Measurements from ENCODE around the gene SCD5.
"Not testable (repeated sequence)": the region's sequence is repeated elsewhere in the genome, so short reads cannot be mapped to it uniquely, and the experiment has no call there.

The SCD5 gene

GRCh38 chr4:82818664-82819662 is 20.4 kb upstream of the SCD5 start:
- TF ChIP-seq SPI1 (IDR thresholded peaks at IDR 0.05; ENCODE audit: borderline replicate concordance, low read depth): no peak
- no peak for TF ChIP-seq REST (IDR thresholded peaks at IDR 0.05; ENCODE audit: insufficient replicate concordance, low read depth)
- no peak for TF ChIP-seq CTCF (IDR thresholded peaks at IDR 0.05; ENCODE audit: insufficient read depth, low read length)
- no peak for TF ChIP-seq POLR2AphosphoS5 (IDR thresholded peaks at IDR 0.05; ENCODE audit: low read depth)
- TF ChIP-seq GABPA (IDR thresholded peaks at IDR 0.05; ENCODE audit: low read depth): no peak
- DNase-seq (ENCODE audit: low read depth in 1 of 2, low spot score in 1 of 2): no peak
- no peaks in the 10 kb centered on the region for H3K27me3 ChIP-seq (ENCODE audit: insufficient read depth, poor library complexity, severe bottlenecking)
- H3K4me3 ChIP-seq (replicated peaks; ENCODE audit: insufficient read depth, low read length): no peak overlapping the region
- H3K27ac ChIP-seq (replicated peaks): no peak overlapping the region

GRCh38 chr4:82816874-82817273 is 18.3 kb upstream of the SCD5 start:
- H3K27ac ChIP-seq (replicated peaks); H3K4me3 ChIP-seq (replicated peaks; ENCODE audit: insufficient read depth, low read length); DNase-seq (ENCODE audit: low read depth in 1 of 2, low spot score in 1 of 2); H3K27me3 ChIP-seq (ENCODE audit: insufficient read depth, poor library complexity, severe bottlenecking): not testable (repeated sequence)

- H3K4me3 ChIP-seq (replicated peaks; ENCODE audit: insufficient read depth, low read length): no peak overlapping the region
- no peaks in the 10 kb centered on the region for H3K27me3 ChIP-seq (ENCODE audit: insufficient read depth, poor library complexity, severe bottlenecking)
- H3K27ac ChIP-seq (replicated peaks): no peak overlapping the region
- no peak for TF ChIP-seq SPI1 (IDR thresholded peaks at IDR 0.05; ENCODE audit: borderline replicate concordance, low read depth)
- TF ChIP-seq POLR2AphosphoS5 (IDR thresholded peaks at IDR 0.05; ENCODE audit: low read depth): no peak
- no peak for TF ChIP-seq CTCF (IDR thresholded peaks at IDR 0.05; ENCODE audit: insufficient read depth, low read length)
- TF ChIP-seq GABPA (IDR thresholded peaks at IDR 0.05; ENCODE audit: low read depth): no peak
- TF ChIP-seq REST (IDR thresholded peaks at IDR 0.05; ENCODE audit: insufficient replicate concordance, low read depth): no peak
- DNase-seq (ENCODE audit: low read depth in 1 of 2, low spot score in 1 of 2): no peak
These were observed 15.4 kb upstream of the SCD5 start for GRCh38 chr4:82814034-82814433.

- no peak overlapping the region for H3K4me3 ChIP-seq (replicated peaks; ENCODE audit: insufficient read depth, low read length)
These were observed 13.3 kb upstream of the SCD5 start for GRCh38 chr4:82811838-82812341.

More at GRCh38 chr4:82811838-82812341, 13.3 kb upstream of the SCD5 start:
- TF ChIP-seq GABPA (IDR thresholded peaks at IDR 0.05; ENCODE audit: low read depth): no peak
- no peak for TF ChIP-seq REST (IDR thresholded peaks at IDR 0.05; ENCODE audit: insufficient replicate concordance, low read depth)
- TF ChIP-seq CTCF (IDR thresholded peaks at IDR 0.05; ENCODE audit: insufficient read depth, low read length): no peak
- TF ChIP-seq POLR2AphosphoS5 (IDR thresholded peaks at IDR 0.05; ENCODE audit: low read depth): no peak
- TF ChIP-seq SPI1 (IDR thresholded peaks at IDR 0.05; ENCODE audit: borderline replicate concordance, low read depth): no peak
- no peaks in the 10 kb centered on the region for H3K27me3 ChIP-seq (ENCODE audit: insufficient read depth, poor library complexity, severe bottlenecking)
- H3K27ac ChIP-seq (replicated peaks): no peak overlapping the region
- no peak for DNase-seq (ENCODE audit: low read depth in 1 of 2, low spot score in 1 of 2)

Data from HL-60 (cell line).